Measurements from ENCODE around the gene ABCA2.
A peak's percentile ranks its signal among the peaks of the same experiment; 100 is the strongest.

ABCA2 gene

GRCh38 chr9:136982232-136983051 is 45.6 kb downstream of the ABCA2 start, which contains the start of gene LCNL1:
LCNL1 (plus strand) TSS chr9:136982993; CDS start chr9:136983587, 594 bp downstream.
- DNase-seq (ENCODE audit: low spot score) (no peak), FAIRE-seq (no peak)

- no peak for FAIRE-seq
- DNase-seq (ENCODE audit: low spot score) = no peak
Measured at GRCh38 chr9:136981588-136982231, 46.3 kb downstream of the ABCA2 start.

- no peak for FAIRE-seq
Measured at GRCh38 chr9:136980669-136981478, 47.2 kb downstream of the ABCA2 start.

GRCh38 chr9:136979769-136980587 is 48.1 kb downstream of the ABCA2 start:
- FAIRE-seq (no peak), DNase-seq (ENCODE audit: low spot score) (no peak)

More at GRCh38 chr9:136980669-136981478, 47.2 kb downstream of the ABCA2 start:
- no peak for DNase-seq (ENCODE audit: low spot score)

- DNase-seq (ENCODE audit: low spot score) (no peak), FAIRE-seq (no peak)
Measured at GRCh38 chr9:136978865-136979544, 49.0 kb downstream of the ABCA2 start.

GRCh38 chr9:136978073-136978864 is 49.8 kb downstream of the ABCA2 start:
- FAIRE-seq = no peak
- peak; percentile 71 for DNase-seq (ENCODE audit: low spot score)

GRCh38 chr9:136977649-136978072 is 50.4 kb downstream of the ABCA2 start:
- FAIRE-seq = no peak

GRCh38 chr9:136977223-136977622 is 50.8 kb downstream of the ABCA2 start, which contains the start of gene PTGDS:
PTGDS (plus strand) TSS chr9:136977504; CDS start chr9:136977579, 75 bp downstream.
- FAIRE-seq = no peak
- no peak for DNase-seq (ENCODE audit: low spot score)

More at GRCh38 chr9:136977649-136978072, 50.4 kb downstream of the ABCA2 start:
- DNase-seq (ENCODE audit: low spot score) = no peak

GRCh38 chr9:136975644-136976043 is 52.4 kb downstream of the ABCA2 start:
- FAIRE-seq (no peak), DNase-seq (ENCODE audit: low spot score) (no peak)

- DNase-seq (ENCODE audit: low spot score) (no peak), FAIRE-seq (no peak)
Measured at GRCh38 chr9:136974817-136975535, 53.1 kb downstream of the ABCA2 start.

GRCh38 chr9:136973618-136974617 is 54.1 kb downstream of the ABCA2 start:
- FAIRE-seq (no peak), DNase-seq (ENCODE audit: low spot score) (no peak)

GRCh38 chr9:136972743-136973142 is 55.3 kb downstream of the ABCA2 start:
- DNase-seq (ENCODE audit: low spot score) (no peak), FAIRE-seq (no peak)

- no peak for FAIRE-seq
Measured at GRCh38 chr9:136972335-136972734, 55.7 kb downstream of the ABCA2 start.

GRCh38 chr9:136971746-136972145 is 56.3 kb downstream of the ABCA2 start:
- DNase-seq (ENCODE audit: low spot score) = no peak
- FAIRE-seq = no peak

More at GRCh38 chr9:136972335-136972734, 55.7 kb downstream of the ABCA2 start:
- no peak for DNase-seq (ENCODE audit: low spot score)

GRCh38 chr9:136970361-136970760 is 57.7 kb downstream of the ABCA2 start:
- DNase-seq (ENCODE audit: low spot score) = no peak
- FAIRE-seq = no peak

GRCh38 chr9:136969774-136970173 is 58.3 kb downstream of the ABCA2 start:
- no peak for FAIRE-seq
- no peak for DNase-seq (ENCODE audit: low spot score)

GRCh38 chr9:136969150-136969549 is 58.9 kb downstream of the ABCA2 start:
- FAIRE-seq (no peak), DNase-seq (ENCODE audit: low spot score) (no peak)

Measured in urothelium cell line (cell line).